NCI-H128 (cell line): ENCODE measurements around the gene CA11.

Source experiments
- DNase-seq: peaks from one replicate; lab custom pipeline; 2025; ENCODE audit not compliant: unreplicated experiment; lab: John Stamatoyannopoulos, UW

The CA11 gene

GRCh38 chr19:48629599-48630295, 16.2 kb downstream of the CA11 start:
- DNase-seq = no peak

- DNase-seq = no peak
Measured at GRCh38 chr19:48629297-48629598, 16.7 kb downstream of the CA11 start.

- DNase-seq = no peak
Measured at GRCh38 chr19:48628486-48629296, 17.3 kb downstream of the CA11 start.

GRCh38 chr19:48627865-48628314, 18.1 kb downstream of the CA11 start:
- DNase-seq = no peak

- DNase-seq = no peak
Measured at GRCh38 chr19:48627201-48627864, 18.7 kb downstream of the CA11 start.

GRCh38 chr19:48625891-48626327, 20.1 kb downstream of the CA11 start:
- DNase-seq = no peak

- DNase-seq = no peak
Measured at GRCh38 chr19:48624791-48625723, 20.9 kb downstream of the CA11 start.

- DNase-seq = peak; percentile 96
Measured at GRCh38 chr19:48624067-48624594, 21.9 kb downstream of the CA11 start.

GRCh38 chr19:48623556-48624066, 22.4 kb downstream of the CA11 start:
- DNase-seq = no peak

GRCh38 chr19:48619692-48620585, 26.0 kb downstream of the CA11 start:
- DNase-seq = no peak

GRCh38 chr19:48618916-48619691, 26.9 kb downstream of the CA11 start, which contains the start of the genes RPL18 and SPHK2:
RPL18 (minus strand) TSS chr19:48619178; CDS start chr19:48619143, 35 bp downstream.
SPHK2 (plus strand) TSS chr19:48619506; CDS start chr19:48620515, 1,009 bp downstream.
- DNase-seq = peak; percentile 98

- no peak for DNase-seq
Measured at GRCh38 chr19:48618278-48618915, 27.6 kb downstream of the CA11 start.

- no peak for DNase-seq
Measured at GRCh38 chr19:48617146-48617937, 28.6 kb downstream of the CA11 start.

GRCh38 chr19:48616491-48617056, 29.4 kb downstream of the CA11 start:
- DNase-seq = no peak

GRCh38 chr19:48616041-48616436, 29.9 kb downstream of the CA11 start:
- DNase-seq = no peak

- no peak for DNase-seq
Measured at GRCh38 chr19:48615231-48616040, 30.6 kb downstream of the CA11 start.
